ENCODE results near the gene CCDC40. TPM values are rescaled to one million over a fixed set of nuclear protein-coding genes. Genes with fewer than 3 reads are reported as not detected.
A peak's percentile ranks its signal among the peaks of the same experiment; 100 is the strongest.

The CCDC40 gene
- total and polyA plus RNA-seq, 2 of the 13 experiments (the other 11 are each of a cell fraction or from before 2014, with no cell fraction given): 4.1 to 5.5 TPM

DNA sequence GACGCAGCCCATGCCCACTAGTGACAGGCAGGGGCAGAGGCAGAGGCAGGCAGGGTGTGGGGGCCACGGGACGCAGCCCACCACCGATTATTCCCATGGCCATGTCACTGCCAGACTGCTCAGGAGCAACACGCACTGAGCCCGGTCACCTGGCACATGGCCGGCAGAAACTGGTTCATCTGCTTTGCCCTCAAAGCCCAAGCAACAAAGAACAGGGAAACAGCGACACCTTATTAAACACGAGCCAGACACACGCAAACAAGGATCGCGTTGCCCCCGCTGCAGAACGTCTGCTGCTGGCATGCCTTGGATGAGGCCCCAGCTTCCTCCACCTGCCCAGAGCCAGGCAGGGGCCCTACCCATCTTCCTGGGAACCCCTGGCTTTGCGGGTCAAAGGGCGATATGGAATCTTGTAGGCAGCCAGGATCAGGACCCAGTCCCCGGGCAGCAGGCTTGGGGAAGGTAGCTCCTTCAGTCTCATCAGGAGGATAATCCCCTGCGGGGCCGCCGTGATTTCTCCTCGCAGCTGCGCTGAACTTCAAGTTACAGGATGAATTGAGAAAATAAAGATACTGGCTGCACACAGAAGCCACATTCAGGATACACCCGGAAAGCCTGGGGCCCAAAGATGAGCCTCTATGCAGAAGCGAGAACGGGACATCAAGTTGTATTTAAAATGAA, 5.6 kb upstream of the CCDC40 start (continued):
- no peak for TF ChIP-seq DR1 (CRISPR knock-in tag; IDR thresholded peaks at IDR 0.05)
- TF ChIP-seq HDAC2 (CRISPR knock-in tag; IDR thresholded peaks at IDR 0.05): no peak
- no peak for TF ChIP-seq TCF7L2 (IDR thresholded peaks at IDR 0.05; ENCODE audit: low read depth, low read length)
- TF ChIP-seq, protein P1, sequence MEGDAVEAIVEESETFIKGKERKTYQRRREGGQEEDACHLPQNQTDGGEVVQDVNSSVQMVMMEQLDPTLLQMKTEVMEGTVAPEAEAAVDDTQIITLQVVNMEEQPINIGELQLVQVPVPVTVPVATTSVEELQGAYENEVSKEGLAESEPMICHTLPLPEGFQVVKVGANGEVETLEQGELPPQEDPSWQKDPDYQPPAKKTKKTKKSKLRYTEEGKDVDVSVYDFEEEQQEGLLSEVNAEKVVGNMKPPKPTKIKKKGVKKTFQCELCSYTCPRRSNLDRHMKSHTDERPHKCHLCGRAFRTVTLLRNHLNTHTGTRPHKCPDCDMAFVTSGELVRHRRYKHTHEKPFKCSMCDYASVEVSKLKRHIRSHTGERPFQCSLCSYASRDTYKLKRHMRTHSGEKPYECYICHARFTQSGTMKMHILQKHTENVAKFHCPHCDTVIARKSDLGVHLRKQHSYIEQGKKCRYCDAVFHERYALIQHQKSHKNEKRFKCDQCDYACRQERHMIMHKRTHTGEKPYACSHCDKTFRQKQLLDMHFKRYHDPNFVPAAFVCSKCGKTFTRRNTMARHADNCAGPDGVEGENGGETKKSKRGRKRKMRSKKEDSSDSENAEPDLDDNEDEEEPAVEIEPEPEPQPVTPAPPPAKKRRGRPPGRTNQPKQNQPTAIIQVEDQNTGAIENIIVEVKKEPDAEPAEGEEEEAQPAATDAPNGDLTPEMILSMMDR (CRISPR knock-in tag; IDR thresholded peaks at IDR 0.05): peak; percentile 36
- TF ChIP-seq ZNF510 (CRISPR knock-in tag; IDR thresholded peaks at IDR 0.05; ENCODE audit: low read depth): no peak
- TF ChIP-seq ZSCAN31 (CRISPR knock-in tag; IDR thresholded peaks at IDR 0.05; ENCODE audit: low read depth): no peak
- TF ChIP-seq, protein P2, sequence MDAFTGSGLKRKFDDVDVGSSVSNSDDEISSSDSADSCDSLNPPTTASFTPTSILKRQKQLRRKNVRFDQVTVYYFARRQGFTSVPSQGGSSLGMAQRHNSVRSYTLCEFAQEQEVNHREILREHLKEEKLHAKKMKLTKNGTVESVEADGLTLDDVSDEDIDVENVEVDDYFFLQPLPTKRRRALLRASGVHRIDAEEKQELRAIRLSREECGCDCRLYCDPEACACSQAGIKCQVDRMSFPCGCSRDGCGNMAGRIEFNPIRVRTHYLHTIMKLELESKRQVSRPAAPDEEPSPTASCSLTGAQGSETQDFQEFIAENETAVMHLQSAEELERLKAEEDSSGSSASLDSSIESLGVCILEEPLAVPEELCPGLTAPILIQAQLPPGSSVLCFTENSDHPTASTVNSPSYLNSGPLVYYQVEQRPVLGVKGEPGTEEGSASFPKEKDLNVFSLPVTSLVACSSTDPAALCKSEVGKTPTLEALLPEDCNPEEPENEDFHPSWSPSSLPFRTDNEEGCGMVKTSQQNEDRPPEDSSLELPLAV (CRISPR knock-in tag; conservative IDR thresholded peaks at IDR 0.05; ENCODE audit: low read depth): no peak
- peak; percentile 65; the same call in 1 of the 2 replicates for TF ChIP-seq KDM5B (CRISPR knock-in tag; IDR thresholded peaks at IDR 0.05; ENCODE audit: borderline replicate concordance)
- TF ChIP-seq, protein P3, sequence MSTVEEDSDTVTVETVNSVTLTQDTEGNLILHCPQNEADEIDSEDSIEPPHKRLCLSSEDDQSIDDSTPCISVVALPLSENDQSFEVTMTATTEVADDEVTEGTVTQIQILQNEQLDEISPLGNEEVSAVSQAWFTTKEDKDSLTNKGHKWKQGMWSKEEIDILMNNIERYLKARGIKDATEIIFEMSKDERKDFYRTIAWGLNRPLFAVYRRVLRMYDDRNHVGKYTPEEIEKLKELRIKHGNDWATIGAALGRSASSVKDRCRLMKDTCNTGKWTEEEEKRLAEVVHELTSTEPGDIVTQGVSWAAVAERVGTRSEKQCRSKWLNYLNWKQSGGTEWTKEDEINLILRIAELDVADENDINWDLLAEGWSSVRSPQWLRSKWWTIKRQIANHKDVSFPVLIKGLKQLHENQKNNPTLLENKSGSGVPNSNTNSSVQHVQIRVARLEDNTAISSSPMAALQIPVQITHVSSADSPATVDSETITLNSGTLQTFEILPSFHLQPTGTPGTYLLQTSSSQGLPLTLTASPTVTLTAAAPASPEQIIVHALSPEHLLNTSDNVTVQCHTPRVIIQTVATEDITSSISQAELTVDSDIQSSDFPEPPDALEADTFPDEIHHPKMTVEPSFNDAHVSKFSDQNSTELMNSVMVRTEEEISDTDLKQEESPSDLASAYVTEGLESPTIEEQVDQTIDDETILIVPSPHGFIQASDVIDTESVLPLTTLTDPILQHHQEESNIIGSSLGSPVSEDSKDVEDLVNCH (CRISPR knock-in tag; IDR thresholded peaks at IDR 0.05): no peak
- TF ChIP-seq NCOR1 (IDR thresholded peaks at IDR 0.05; ENCODE audit: borderline replicate concordance, low read length): no peak
- TF ChIP-seq, protein P4, sequence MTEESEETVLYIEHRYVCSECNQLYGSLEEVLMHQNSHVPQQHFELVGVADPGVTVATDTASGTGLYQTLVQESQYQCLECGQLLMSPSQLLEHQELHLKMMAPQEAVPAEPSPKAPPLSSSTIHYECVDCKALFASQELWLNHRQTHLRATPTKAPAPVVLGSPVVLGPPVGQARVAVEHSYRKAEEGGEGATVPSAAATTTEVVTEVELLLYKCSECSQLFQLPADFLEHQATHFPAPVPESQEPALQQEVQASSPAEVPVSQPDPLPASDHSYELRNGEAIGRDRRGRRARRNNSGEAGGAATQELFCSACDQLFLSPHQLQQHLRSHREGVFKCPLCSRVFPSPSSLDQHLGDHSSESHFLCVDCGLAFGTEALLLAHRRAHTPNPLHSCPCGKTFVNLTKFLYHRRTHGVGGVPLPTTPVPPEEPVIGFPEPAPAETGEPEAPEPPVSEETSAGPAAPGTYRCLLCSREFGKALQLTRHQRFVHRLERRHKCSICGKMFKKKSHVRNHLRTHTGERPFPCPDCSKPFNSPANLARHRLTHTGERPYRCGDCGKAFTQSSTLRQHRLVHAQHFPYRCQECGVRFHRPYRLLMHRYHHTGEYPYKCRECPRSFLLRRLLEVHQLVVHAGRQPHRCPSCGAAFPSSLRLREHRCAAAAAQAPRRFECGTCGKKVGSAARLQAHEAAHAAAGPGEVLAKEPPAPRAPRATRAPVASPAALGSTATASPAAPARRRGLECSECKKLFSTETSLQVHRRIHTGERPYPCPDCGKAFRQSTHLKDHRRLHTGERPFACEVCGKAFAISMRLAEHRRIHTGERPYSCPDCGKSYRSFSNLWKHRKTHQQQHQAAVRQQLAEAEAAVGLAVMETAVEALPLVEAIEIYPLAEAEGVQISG (CRISPR knock-in tag; IDR thresholded peaks at IDR 0.05): 0 out of 2 replicates have a peak, but pooled peaks have one; percentile 14
- 0 out of 2 replicates have a peak, but pooled peaks have one; percentile 37 for TF ChIP-seq RBFOX2 (IDR thresholded peaks at IDR 0.05; ENCODE audit: low read depth, low read length)
- TF ChIP-seq RFXANK (CRISPR knock-in tag; IDR thresholded peaks at IDR 0.05): no peak
- 0 out of 2 replicates have a peak, but pooled peaks have one; percentile 24 for TF ChIP-seq GABPB1 (CRISPR knock-in tag; IDR thresholded peaks at IDR 0.05)
- TF ChIP-seq, protein P5, sequence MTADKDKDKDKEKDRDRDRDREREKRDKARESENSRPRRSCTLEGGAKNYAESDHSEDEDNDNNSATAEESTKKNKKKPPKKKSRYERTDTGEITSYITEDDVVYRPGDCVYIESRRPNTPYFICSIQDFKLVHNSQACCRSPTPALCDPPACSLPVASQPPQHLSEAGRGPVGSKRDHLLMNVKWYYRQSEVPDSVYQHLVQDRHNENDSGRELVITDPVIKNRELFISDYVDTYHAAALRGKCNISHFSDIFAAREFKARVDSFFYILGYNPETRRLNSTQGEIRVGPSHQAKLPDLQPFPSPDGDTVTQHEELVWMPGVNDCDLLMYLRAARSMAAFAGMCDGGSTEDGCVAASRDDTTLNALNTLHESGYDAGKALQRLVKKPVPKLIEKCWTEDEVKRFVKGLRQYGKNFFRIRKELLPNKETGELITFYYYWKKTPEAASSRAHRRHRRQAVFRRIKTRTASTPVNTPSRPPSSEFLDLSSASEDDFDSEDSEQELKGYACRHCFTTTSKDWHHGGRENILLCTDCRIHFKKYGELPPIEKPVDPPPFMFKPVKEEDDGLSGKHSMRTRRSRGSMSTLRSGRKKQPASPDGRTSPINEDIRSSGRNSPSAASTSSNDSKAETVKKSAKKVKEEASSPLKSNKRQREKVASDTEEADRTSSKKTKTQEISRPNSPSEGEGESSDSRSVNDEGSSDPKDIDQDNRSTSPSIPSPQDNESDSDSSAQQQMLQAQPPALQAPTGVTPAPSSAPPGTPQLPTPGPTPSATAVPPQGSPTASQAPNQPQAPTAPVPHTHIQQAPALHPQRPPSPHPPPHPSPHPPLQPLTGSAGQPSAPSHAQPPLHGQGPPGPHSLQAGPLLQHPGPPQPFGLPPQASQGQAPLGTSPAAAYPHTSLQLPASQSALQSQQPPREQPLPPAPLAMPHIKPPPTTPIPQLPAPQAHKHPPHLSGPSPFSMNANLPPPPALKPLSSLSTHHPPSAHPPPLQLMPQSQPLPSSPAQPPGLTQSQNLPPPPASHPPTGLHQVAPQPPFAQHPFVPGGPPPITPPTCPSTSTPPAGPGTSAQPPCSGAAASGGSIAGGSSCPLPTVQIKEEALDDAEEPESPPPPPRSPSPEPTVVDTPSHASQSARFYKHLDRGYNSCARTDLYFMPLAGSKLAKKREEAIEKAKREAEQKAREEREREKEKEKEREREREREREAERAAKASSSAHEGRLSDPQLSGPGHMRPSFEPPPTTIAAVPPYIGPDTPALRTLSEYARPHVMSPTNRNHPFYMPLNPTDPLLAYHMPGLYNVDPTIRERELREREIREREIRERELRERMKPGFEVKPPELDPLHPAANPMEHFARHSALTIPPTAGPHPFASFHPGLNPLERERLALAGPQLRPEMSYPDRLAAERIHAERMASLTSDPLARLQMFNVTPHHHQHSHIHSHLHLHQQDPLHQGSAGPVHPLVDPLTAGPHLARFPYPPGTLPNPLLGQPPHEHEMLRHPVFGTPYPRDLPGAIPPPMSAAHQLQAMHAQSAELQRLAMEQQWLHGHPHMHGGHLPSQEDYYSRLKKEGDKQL (CRISPR knock-in tag; IDR thresholded peaks at IDR 0.05; ENCODE audit: low read depth): no peak
